A549 (cell line): ENCODE measurements around the gene IFT43. TPM values are rescaled to one million over a fixed set of nuclear protein-coding genes. Genes with fewer than 3 reads are reported as not detected.
"Not testable (repeated sequence)": the region's sequence is repeated elsewhere in the genome, so short reads cannot be mapped to it uniquely, and the experiment has no call there.

Source experiments
- ATAC-seq, 2 experiments: fragments of 200-7000 bp in 1 of 2; fragments of >200 bp in 1 of 2; cut with Nextera tagmentation in 1 of 2; cut with Tn5 transposase in 1 of 2; 3 replicates each; pipeline versions ENCODE4 v1.8.0 to v1.9.1; 2018 to 2020; ENCODE audit warnings: mild to moderate bottlenecking in 1 of 2, moderate library complexity in 1 of 2
- CTCF ChIA-PET: fragments of 300-600 bp; sonication (Branson Sonifier 250); formaldehyde crosslinking; extraction: SDS; loops from one replicate; lab custom pipeline; 2021; ENCODE audit warnings: antibody characterized with exemption, inconsistent platforms; lab: Yijun Ruan, JAX
- POLR2A ChIA-PET: fragments of 350-600 bp; formaldehyde crosslinking; extraction: SDS; loops from one replicate; lab custom pipeline; 2021; ENCODE audit warnings: antibody characterized with exemption, inconsistent platforms; lab: Yijun Ruan, JAX
- DNase-seq, 2 experiments: peaks; one replicate each; pipeline versions ENCODE4 v3.0.0 to v3.0.0-alpha.2; 2011 to 2016; ENCODE audit warnings: low read depth in 1 of 2, low spot score in 1 of 2
- FAIRE-seq: peaks from 2 replicates; lab custom pipeline; 2011; peaks lifted over from hg19 to GRCh38; lab: Jason Lieb, UNC
- H3K27ac ChIP-seq, 2 experiments: fragments of >200 bp; sonication (Bioruptor Twin); formaldehyde crosslinking; 3 replicates each; pipeline ENCODE4 v1.5.1; 2016 to 2017
- H3K4me1 ChIP-seq: fragments of >200 bp; sonication (Bioruptor Twin); formaldehyde crosslinking; 3 replicates; pipeline ENCODE4 v1.6.1; 2016
- H3K4me2 ChIP-seq: fragments of >200 bp; sonication (Bioruptor Twin); formaldehyde crosslinking; 3 replicates; pipeline ENCODE4 v1.6.1; 2016
- H3K4me3 ChIP-seq: fragments of >200 bp; sonication (Bioruptor Twin); formaldehyde crosslinking; 3 replicates; pipeline ENCODE4 v1.5.1; 2016
- H3K9me3 ChIP-seq: fragments of >200 bp; sonication (Bioruptor Twin); formaldehyde crosslinking; 3 replicates; pipeline ENCODE4 v1.6.1; 2016
- ATOH8 ChIP-seq: fragments of 250-450 bp; sonication (Bioruptor Pico); IDR thresholded peaks from 2 replicates; pipeline ENCODE4 v1.5.0; 2020; ENCODE audit warnings: low read depth, mild to moderate bottlenecking, moderate library complexity
- BCL3 ChIP-seq: fragments of >200 bp; sonication (Bioruptor Twin); formaldehyde crosslinking; IDR thresholded peaks from 3 replicates; pipeline ENCODE4 v1.6.1; 2016
- CBX2 ChIP-seq: fragments of 200-600 bp; sonication (generic); IDR thresholded peaks from 2 replicates; pipeline ENCODE4 v1.6.1; 2016; ENCODE audit warnings: low read depth, mild to moderate bottlenecking, borderline replicate concordance
- CBX8 ChIP-seq: fragments of 200-600 bp; sonication (generic); IDR thresholded peaks from 2 replicates; pipeline ENCODE4 v1.6.1; 2016
- ESRRA ChIP-seq: fragments of 150-350 bp; IDR thresholded peaks from 2 replicates; pipeline ENCODE4 v1.6.1; 2014; ENCODE audit warnings: mild to moderate bottlenecking, low read length, borderline replicate concordance
- FOXS1 ChIP-seq: fragments of 250-450 bp; sonication (Bioruptor Pico); IDR thresholded peaks from 2 replicates; pipeline ENCODE4 v1.5.0; 2020; ENCODE audit warnings: mild to moderate bottlenecking, moderate library complexity
- HOXB13 ChIP-seq: fragments of 250-450 bp; sonication (Bioruptor Pico); IDR thresholded peaks from 2 replicates; pipeline ENCODE4 v1.5.0; 2020; ENCODE audit warnings: low read depth, mild to moderate bottlenecking, moderate library complexity
- JUNB ChIP-seq: fragments of >200 bp; sonication (Bioruptor Twin); formaldehyde crosslinking; IDR thresholded peaks from 2 replicates; pipeline ENCODE4 v1.6.1; 2016
- KDM1A ChIP-seq: fragments of 200-600 bp; sonication (generic); IDR thresholded peaks from 2 replicates; pipeline ENCODE4 v1.6.1; 2016; ENCODE audit warnings: low read depth, mild to moderate bottlenecking
- MAZ ChIP-seq: fragments of 150-350 bp; IDR thresholded peaks from 2 replicates; pipeline ENCODE4 v1.6.1; 2014; ENCODE audit warnings: antibody characterized with exemption, low read depth, low read length, borderline replicate concordance
- NPAS2 ChIP-seq: fragments of 250-450 bp; sonication (Bioruptor Pico); IDR thresholded peaks from 2 replicates; pipeline ENCODE4 v1.8.0; 2022; ENCODE audit warnings: mild to moderate bottlenecking, moderate library complexity, borderline replicate concordance
- NR3C1 ChIP-seq: fragments of >200 bp; sonication (Bioruptor Twin); formaldehyde crosslinking; IDR thresholded peaks from 3 replicates; pipeline ENCODE4 v1.6.1; 2017
- PHF8 ChIP-seq: fragments of 200-600 bp; sonication (generic); IDR thresholded peaks from 2 replicates; pipeline ENCODE4 v1.6.1; 2016; ENCODE audit warnings: low read depth, mild to moderate bottlenecking, antibody characterized with exemption, moderate library complexity, borderline replicate concordance
- POLR2A ChIP-seq: IDR thresholded peaks from 2 replicates; pipeline ENCODE4 v1.6.1; 2012; ENCODE audit warnings: mild to moderate bottlenecking, low read length
- RAD21 ChIP-seq, 2 experiments: fragments of >200 bp in 1 of 2; sonication (Bioruptor Twin) in 1 of 2; formaldehyde crosslinking in 1 of 2; IDR thresholded peaks in 1 of 2; conservative IDR thresholded peaks in 1 of 2; 2 replicates in 1 of 2; 3 replicates in 1 of 2; pipeline ENCODE4 v1.6.1; 2012 to 2018; ENCODE audit warnings: inconsistent platforms in 1 of 2
- RNF2 ChIP-seq: fragments of 200-600 bp; sonication (generic); IDR thresholded peaks from 2 replicates; pipeline ENCODE4 v1.6.1; 2016; ENCODE audit warnings: low read depth, mild to moderate bottlenecking, antibody characterized with exemption, moderate library complexity, borderline replicate concordance
- SREBF2 ChIP-seq: fragments of 450-650 bp; IDR thresholded peaks from 2 replicates; pipeline ENCODE4 v1.6.1; 2014; ENCODE audit warnings: mild to moderate bottlenecking, moderate library complexity
- TFCP2L1 ChIP-seq: fragments of 250-450 bp; sonication (Bioruptor Pico); IDR thresholded peaks from 2 replicates; pipeline ENCODE4 v1.5.0; 2021; ENCODE audit warnings: mild to moderate bottlenecking
- TP53 ChIP-seq: fragments of 250-450 bp; sonication (Bioruptor Pico); IDR thresholded peaks from 2 replicates; pipeline ENCODE4 v1.5.0; 2021; ENCODE audit warnings: mild to moderate bottlenecking, moderate library complexity
- WGBS: methylation state at CpG from one replicate; pipeline ENCODE4 v1.1.6; 2017; ENCODE audit errors: missing lambda C conversion rate; 5-methylcytosine and 5-hydroxymethylcytosine counted together
- polyA plus RNA-seq, 4 experiments: library from polyadenylated mRNA; depleted of rRNA in 3 of 4; stranded (reverse); fragments of >200 nt; fragmentation: RNase III in 1 of 4; extraction: RNeasy Plus Mini Kit Qiagen cat#74134 plus additional on column Dnase treatment in 1 of 4; gene quantifications; 2 replicates in 3 of 4; 3 replicates in 1 of 4; pipeline ENCODE4 v1.2.3, GENCODE V29; 2011 to 2017
- TF ChIP-seq, protein P1 (sequence below): fragments of 450-650 bp; IDR thresholded peaks from 2 replicates; pipeline ENCODE4 v1.6.1; 2014; ENCODE audit warnings: antibody characterized with exemption

The IFT43 gene
- polyA plus RNA-seq, 2 of the 4 experiments (the other 2 are of a cell fraction) = 46.4 to 49.4 TPM

- H3K4me2 ChIP-seq = no peak overlapping the region
- 93% methylated on average over 2 of the region's 2 CpGs for WGBS
- ATAC-seq (no peak), FAIRE-seq (no peak), DNase-seq (no peak)
- peaks cover 14% of the 10 kb centered on the region for H3K9me3 ChIP-seq
- H3K4me1 ChIP-seq = no peaks in the 10 kb centered on the region
- H3K27ac ChIP-seq = no peak overlapping the region
- no peak for TF ChIP-seq POLR2A
- TF ChIP-seq ATOH8 (CRISPR knock-in tag) = no peak
- TF ChIP-seq SREBF2 = no peak
- no peak for TF ChIP-seq MAZ
- TF ChIP-seq, protein P1, sequence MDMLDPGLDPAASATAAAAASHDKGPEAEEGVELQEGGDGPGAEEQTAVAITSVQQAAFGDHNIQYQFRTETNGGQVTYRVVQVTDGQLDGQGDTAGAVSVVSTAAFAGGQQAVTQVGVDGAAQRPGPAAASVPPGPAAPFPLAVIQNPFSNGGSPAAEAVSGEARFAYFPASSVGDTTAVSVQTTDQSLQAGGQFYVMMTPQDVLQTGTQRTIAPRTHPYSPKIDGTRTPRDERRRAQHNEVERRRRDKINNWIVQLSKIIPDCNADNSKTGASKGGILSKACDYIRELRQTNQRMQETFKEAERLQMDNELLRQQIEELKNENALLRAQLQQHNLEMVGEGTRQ = no peak
- no peak for TF ChIP-seq TFCP2L1
- TF ChIP-seq PHF8 = no peak
- no peak for TF ChIP-seq RNF2
- TF ChIP-seq NR3C1 = no peak
- no peak for TF ChIP-seq KDM1A
- no peak for TF ChIP-seq CBX2
- TF ChIP-seq JUNB = no peak
- ChIA-PET CTCF (interaction anchor here (0.6 to 1.8 kb wide), 4 partner anchors 11 to 299 kb away, joined by 3 to 5 read pairs (median 4); no protein-coding TSS in a partner anchor), POLR2A (no interaction called here)
- H3K4me3 ChIP-seq = no peak overlapping the region
Measured at GRCh38 chr14:76007852-76008251, 22.3 kb downstream of the IFT43 start.

GRCh38 chr14:76009627-76010026, 24.1 kb downstream of the IFT43 start:
- DNase-seq, H3K27ac ChIP-seq, ATAC-seq, POLR2A ChIA-PET, H3K4me1 ChIP-seq, H3K4me3 ChIP-seq, FAIRE-seq, H3K9me3 ChIP-seq, H3K4me2 ChIP-seq: not testable (repeated sequence)
- CTCF ChIA-PET = interaction anchor here (1.8 kb wide), 1 partner anchor 9 kb away, joined by 5 read pairs; no protein-coding TSS in a partner anchor
- 90% methylated on average over 3 of the region's 3 CpGs for WGBS

DNA sequence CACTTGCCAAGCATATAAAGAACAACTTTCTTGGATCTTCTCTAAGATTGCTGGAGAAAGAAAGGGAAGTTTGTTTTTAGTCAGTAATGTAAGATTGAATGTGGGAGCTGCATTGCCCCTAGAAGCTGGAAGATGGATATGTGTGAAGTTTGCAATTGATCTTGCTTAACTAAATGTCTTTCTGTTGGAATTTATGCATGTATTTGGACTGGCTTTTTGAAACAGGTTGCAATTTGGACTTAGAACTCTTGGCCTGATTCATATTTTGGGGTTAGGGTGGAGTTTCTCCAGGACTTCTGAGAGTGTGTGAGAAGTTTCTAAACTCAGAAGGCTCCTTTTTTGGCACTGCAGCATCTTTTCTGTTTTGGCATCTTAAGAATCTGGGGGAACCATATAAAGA, 26.4 kb downstream of the IFT43 start:
- Histone ChIP-seq H3K4me3 (no peak overlapping the region), H3K4me1 (no peaks in the 10 kb centered on the region), H3K4me2 (no peak overlapping the region), H3K27ac (no peak overlapping the region), H3K9me3 (no peaks in the 10 kb centered on the region)
- no peak for FAIRE-seq
- CTCF ChIA-PET = no interaction called here
- ATAC-seq = no peak
- no peak for DNase-seq
- TF ChIP-seq TP53 (CRISPR knock-in tag) (no peak), NPAS2 (CRISPR knock-in tag) (no peak), CBX8 (no peak), RAD21 (conservative IDR thresholded peaks at IDR 0.05 in 1 of 2, IDR thresholded peaks at IDR 0.05 in 1 of 2) (no peak), BCL3 (no peak), HOXB13 (CRISPR knock-in tag) (no peak), ESRRA (no peak), FOXS1 (CRISPR knock-in tag) (no peak)
- POLR2A ChIA-PET = no interaction called here
